Epidermal melanocyte (primary cell): ENCODE data around the gene AGAP9.
"Not testable (repeated sequence)": the region's sequence is repeated elsewhere in the genome, so short reads cannot be mapped to it uniquely, and the experiment has no call there.

Experiments
- DNase-seq: peaks from one replicate; pipeline ENCODE4 v3.0.0; 2011; ENCODE audit warnings: low spot score; ENCODE audit not compliant: insufficient read length

The AGAP9 gene

GRCh38 chr10:47523475-47523874, at the start of gene AGAP9:
TSS of gene AGAP9 (minus strand) at chr10:47523638. CDS start at chr10:47523526, 112 bp downstream.
- DNase-seq = not testable (repeated sequence)

- not testable (repeated sequence) for DNase-seq
Measured at GRCh38 chr10:47571138-47571912, 47.9 kb upstream of the AGAP9 start.

GRCh38 chr10:47566757-47567156, 43.3 kb upstream of the AGAP9 start:
- not testable (repeated sequence) for DNase-seq

- DNase-seq = not testable (repeated sequence)
Measured at GRCh38 chr10:47566108-47566699, 42.8 kb upstream of the AGAP9 start.

GRCh38 chr10:47565517-47565920, 42.1 kb upstream of the AGAP9 start:
- DNase-seq = not testable (repeated sequence)

- not testable (repeated sequence) for DNase-seq
Measured at GRCh38 chr10:47564953-47565352, 41.5 kb upstream of the AGAP9 start.

GRCh38 chr10:47564318-47564717, 40.9 kb upstream of the AGAP9 start:
- DNase-seq = not testable (repeated sequence)

- not testable (repeated sequence) for DNase-seq
Measured at GRCh38 chr10:47560452-47560851, 37.0 kb upstream of the AGAP9 start.

GRCh38 chr10:47559718-47560308, 36.4 kb upstream of the AGAP9 start:
- not testable (repeated sequence) for DNase-seq

- DNase-seq = not testable (repeated sequence)
Measured at GRCh38 chr10:47558109-47558508, 34.7 kb upstream of the AGAP9 start.

- DNase-seq = not testable (repeated sequence)
Measured at GRCh38 chr10:47557616-47558015, 34.2 kb upstream of the AGAP9 start.

GRCh38 chr10:47555334-47555733, 31.9 kb upstream of the AGAP9 start:
- DNase-seq = not testable (repeated sequence)

- DNase-seq = not testable (repeated sequence)
Measured at GRCh38 chr10:47554552-47554951, 31.1 kb upstream of the AGAP9 start.

- DNase-seq = not testable (repeated sequence)
Measured at GRCh38 chr10:47553860-47554247, 30.4 kb upstream of the AGAP9 start.

GRCh38 chr10:47553214-47553859, 29.9 kb upstream of the AGAP9 start:
- DNase-seq = peak; percentile 15

- not testable (repeated sequence) for DNase-seq
Measured at GRCh38 chr10:47552719-47553118, 29.3 kb upstream of the AGAP9 start.

- not testable (repeated sequence) for DNase-seq
Measured at GRCh38 chr10:47547286-47547685, 23.8 kb upstream of the AGAP9 start.

- not testable (repeated sequence) for DNase-seq
Measured at GRCh38 chr10:47536430-47536829, 13.0 kb upstream of the AGAP9 start.

- DNase-seq = not testable (repeated sequence)
Measured at GRCh38 chr10:47502313-47502712, 21.1 kb downstream of the AGAP9 start.

- DNase-seq = not testable (repeated sequence)
Measured at GRCh38 chr10:47494226-47494625, 29.2 kb downstream of the AGAP9 start.

- not testable (repeated sequence) for DNase-seq
Measured at GRCh38 chr10:47491600-47491999, 31.8 kb downstream of the AGAP9 start, which contains the start of gene FAM25G. TSS of gene FAM25G (minus strand) at chr10:47491700. CDS start at chr10:47491674, 26 bp downstream.
